ENCODE data around the gene TNP1. TPM values are rescaled to one million over a fixed set of nuclear protein-coding genes. Genes with fewer than 3 reads are reported as not detected.

TNP1 gene
- total RNA-seq, 1 donor from 2014 or later, result not detected

GRCh38 chr2:216901273-216901672, 41.4 kb upstream of the TNP1 start:
- Histone ChIP-seq H3K36me3 (ENCODE audit: control insufficient read depth, insufficient read depth, low read length) (no peaks in the 10 kb centered on the region), H3K4me3 (ENCODE audit: low read depth, low read length) (no peak overlapping the region), H3K27me3 (ENCODE audit: control insufficient read depth, insufficient read depth, low read length) (peaks cover 1% of the 10 kb centered on the region)
- FAIRE-seq (no peak), DNase-seq (ENCODE audit: low read depth) (no peak)
- TF ChIP-seq CTCF (IDR thresholded peaks at IDR 0.05; ENCODE audit: insufficient read depth, low read length, severe bottlenecking), result no peak

- DNase-seq (ENCODE audit: low read depth) (no peak), FAIRE-seq (no peak)
- peaks cover 1% of the 10 kb centered on the region for H3K27me3 ChIP-seq (ENCODE audit: control insufficient read depth, insufficient read depth, low read length)
- H3K4me3 ChIP-seq (ENCODE audit: low read depth, low read length), result no peak overlapping the region
- TF ChIP-seq CTCF (IDR thresholded peaks at IDR 0.05; ENCODE audit: insufficient read depth, low read length, severe bottlenecking), result no peak
- no peaks in the 10 kb centered on the region for H3K36me3 ChIP-seq (ENCODE audit: control insufficient read depth, insufficient read depth, low read length)
These were observed 40.5 kb upstream of the TNP1 start for GRCh38 chr2:216900406-216900805.

GRCh38 chr2:216897561-216898203, 37.8 kb upstream of the TNP1 start:
- Histone ChIP-seq H3K4me3 (ENCODE audit: low read depth, low read length) (no peak overlapping the region), H3K36me3 (ENCODE audit: control insufficient read depth, insufficient read depth, low read length) (no peaks in the 10 kb centered on the region), H3K27me3 (ENCODE audit: control insufficient read depth, insufficient read depth, low read length) (peaks cover 1% of the 10 kb centered on the region)
- TF ChIP-seq CTCF (IDR thresholded peaks at IDR 0.05; ENCODE audit: insufficient read depth, low read length, severe bottlenecking), result no peak
- FAIRE-seq (no peak), DNase-seq (ENCODE audit: low read depth) (no peak)

- FAIRE-seq, result no peak
These were observed 30.3 kb upstream of the TNP1 start for GRCh38 chr2:216890138-216890537.

GRCh38 chr2:216888887-216889622, 29.2 kb upstream of the TNP1 start:
- no peak for TF ChIP-seq CTCF (IDR thresholded peaks at IDR 0.05; ENCODE audit: insufficient read depth, low read length, severe bottlenecking)
- FAIRE-seq (peak; percentile 76), DNase-seq (ENCODE audit: low read depth) (peak; percentile 15)
- H3K4me3 ChIP-seq (ENCODE audit: low read depth, low read length), result no peak overlapping the region
- H3K36me3 ChIP-seq (ENCODE audit: control insufficient read depth, insufficient read depth, low read length), result no peaks in the 10 kb centered on the region
- H3K27me3 ChIP-seq (ENCODE audit: control insufficient read depth, insufficient read depth, low read length), result peaks cover 1% of the 10 kb centered on the region

More at GRCh38 chr2:216890138-216890537, 30.3 kb upstream of the TNP1 start:
- no peak overlapping the region for H3K4me3 ChIP-seq (ENCODE audit: low read depth, low read length)
- DNase-seq (ENCODE audit: low read depth), result no peak
- H3K27me3 ChIP-seq (ENCODE audit: control insufficient read depth, insufficient read depth, low read length), result peaks cover 1% of the 10 kb centered on the region
- no peak for TF ChIP-seq CTCF (IDR thresholded peaks at IDR 0.05; ENCODE audit: insufficient read depth, low read length, severe bottlenecking)
- no peaks in the 10 kb centered on the region for H3K36me3 ChIP-seq (ENCODE audit: control insufficient read depth, insufficient read depth, low read length)
